Measurements from ENCODE around the gene TIMMDC1.

The TIMMDC1 gene

GRCh38 chr3:119553823-119554415, 55.6 kb downstream of the TIMMDC1 start:
- TF ChIP-seq ZFX (IDR thresholded peaks at IDR 0.05) (no peak), CTCF (conservative IDR thresholded peaks at IDR 0.05) (no peak)
- no peak overlapping the region for H3K27ac ChIP-seq

GRCh38 chr3:119555309-119555735, 57.0 kb downstream of the TIMMDC1 start:
- H3K27ac ChIP-seq = no peak overlapping the region
- TF ChIP-seq ZFX (IDR thresholded peaks at IDR 0.05) = no peak
- TF ChIP-seq CTCF (conservative IDR thresholded peaks at IDR 0.05) = no peak

- H3K27ac ChIP-seq = no peak overlapping the region
- TF ChIP-seq ZFX (IDR thresholded peaks at IDR 0.05) (no peak), CTCF (conservative IDR thresholded peaks at IDR 0.05) (no peak)
Measured at GRCh38 chr3:119555929-119556328, 57.6 kb downstream of the TIMMDC1 start.

GRCh38 chr3:119557192-119557876, 59.0 kb downstream of the TIMMDC1 start:
- H3K27ac ChIP-seq = no peak overlapping the region
- no peak for TF ChIP-seq CTCF (conservative IDR thresholded peaks at IDR 0.05)
- TF ChIP-seq ZFX (IDR thresholded peaks at IDR 0.05) = no peak

- TF ChIP-seq CTCF (conservative IDR thresholded peaks at IDR 0.05) (no peak), ZFX (IDR thresholded peaks at IDR 0.05) (no peak)
- H3K27ac ChIP-seq = no peak overlapping the region
Measured at GRCh38 chr3:119557877-119558269, 59.5 kb downstream of the TIMMDC1 start.

- H3K27ac ChIP-seq = no peak overlapping the region
- TF ChIP-seq ZFX (IDR thresholded peaks at IDR 0.05) (no peak), CTCF (conservative IDR thresholded peaks at IDR 0.05) (no peak)
Measured at GRCh38 chr3:119558626-119559317, 60.4 kb downstream of the TIMMDC1 start.

- H3K27ac ChIP-seq = no peak within 1 kb of the TSS
- TF ChIP-seq ZFX (IDR thresholded peaks at IDR 0.05) = no peak
- peak; percentile 84 for TF ChIP-seq CTCF (conservative IDR thresholded peaks at IDR 0.05)
Measured at GRCh38 chr3:119559441-119559963, 61.2 kb downstream of the TIMMDC1 start, which contains the start of gene CD80. CD80 (minus strand) TSS chr3:119559614; CDS start chr3:119557728, 1,886 bp downstream.

All from C4-2B (cell line).